ENCODE measurements around the gene PGAM5.
"Not testable (repeated sequence)": the region's sequence is repeated elsewhere in the genome, so short reads cannot be mapped to it uniquely, and the experiment has no call there.

- TF ChIP-seq CTCF (IDR thresholded peaks at IDR 0.05; ENCODE audit: poor library complexity); EZH2 (IDR thresholded peaks at IDR 0.05; ENCODE audit: borderline replicate concordance): not testable (repeated sequence)
Measured at GRCh38 chr12:132758825-132759224, 48.2 kb downstream of the PGAM5 start.
